AG09309 (cell line): Measurements from ENCODE around the gene PIGR.

ENCODE experiments used
- DNase-seq: peaks from one replicate; pipeline ENCODE4 v3.0.0-alpha.2; 2010; ENCODE audit warnings: low read depth
- H3K4me3 ChIP-seq: 2 replicates; pipeline ENCODE4 v1.5.1; 2011; ENCODE audit warnings: mild to moderate bottlenecking, low read depth, low read length, moderate library complexity; ENCODE audit not compliant: control insufficient read depth
- CTCF ChIP-seq: IDR thresholded peaks from 2 replicates; pipeline ENCODE4 v1.5.1; 2011; ENCODE audit warnings: mild to moderate bottlenecking, low read depth, low read length, inconsistent platforms; ENCODE audit not compliant: insufficient read depth, control insufficient read depth; ENCODE audit errors: missing control alignments

The PIGR gene

GRCh38 chr1:206971029-206971655, 24.9 kb upstream of the PIGR start:
- no peak overlapping the region for H3K4me3 ChIP-seq
- no peak for DNase-seq
- no peak for TF ChIP-seq CTCF

GRCh38 chr1:206970446-206970845, 24.2 kb upstream of the PIGR start, which contains the start of gene FCAMR:
Gene FCAMR (minus strand): TSS chr1:206970460. CDS start chr1:206970125, 335 bp downstream.
- H3K4me3 ChIP-seq = no peak within 1 kb of the TSS
- no peak for TF ChIP-seq CTCF
- DNase-seq = no peak

GRCh38 chr1:206969090-206969489, 22.8 kb upstream of the PIGR start:
- no peak for TF ChIP-seq CTCF
- H3K4me3 ChIP-seq = no peak overlapping the region
- no peak for DNase-seq

GRCh38 chr1:206967096-206967849, 21.0 kb upstream of the PIGR start:
- no peak overlapping the region for H3K4me3 ChIP-seq
- DNase-seq = no peak
- TF ChIP-seq CTCF = no peak

- DNase-seq = no peak
- no peak for TF ChIP-seq CTCF
- H3K4me3 ChIP-seq = no peak overlapping the region
Observed at GRCh38 chr1:206965781-206966180, 19.5 kb upstream of the PIGR start.

- DNase-seq = no peak
- no peak overlapping the region for H3K4me3 ChIP-seq
- no peak for TF ChIP-seq CTCF
Observed at GRCh38 chr1:206963740-206964139, 17.5 kb upstream of the PIGR start.
